Measurements from ENCODE around the gene FXYD1.

The FXYD1 gene

GRCh38 chr19:35179830-35180229, 41.2 kb downstream of the FXYD1 start:
- H3K27me3 Mint-ChIP-seq = no peaks in the 10 kb centered on the region
- no peak for ATAC-seq (ENCODE audit: low read depth)
- H3K27ac Mint-ChIP-seq = no peak overlapping the region
- peaks cover 17% of the 10 kb centered on the region for H3K4me1 Mint-ChIP-seq
- no peak for DNase-seq (ENCODE audit: low spot score in 2 of 2)
- peaks cover 12% of the 10 kb centered on the region for H3K36me3 Mint-ChIP-seq
- H3K4me3 Mint-ChIP-seq = no peak overlapping the region
- H3K9me3 Mint-ChIP-seq = peaks cover 3% of the 10 kb centered on the region

- no peak overlapping the region for H3K4me3 Mint-ChIP-seq
- H3K27me3 Mint-ChIP-seq = no peaks in the 10 kb centered on the region
- H3K36me3 Mint-ChIP-seq = peaks cover 8% of the 10 kb centered on the region
- ATAC-seq (ENCODE audit: low read depth) (no peak), DNase-seq (ENCODE audit: low spot score in 2 of 2) (no peak)
- peaks cover 12% of the 10 kb centered on the region for H3K4me1 Mint-ChIP-seq
- no peak overlapping the region for H3K27ac Mint-ChIP-seq
- peaks cover 3% of the 10 kb centered on the region for H3K9me3 Mint-ChIP-seq
Measured at GRCh38 chr19:35181387-35181786, 42.8 kb downstream of the FXYD1 start.

DNA sequence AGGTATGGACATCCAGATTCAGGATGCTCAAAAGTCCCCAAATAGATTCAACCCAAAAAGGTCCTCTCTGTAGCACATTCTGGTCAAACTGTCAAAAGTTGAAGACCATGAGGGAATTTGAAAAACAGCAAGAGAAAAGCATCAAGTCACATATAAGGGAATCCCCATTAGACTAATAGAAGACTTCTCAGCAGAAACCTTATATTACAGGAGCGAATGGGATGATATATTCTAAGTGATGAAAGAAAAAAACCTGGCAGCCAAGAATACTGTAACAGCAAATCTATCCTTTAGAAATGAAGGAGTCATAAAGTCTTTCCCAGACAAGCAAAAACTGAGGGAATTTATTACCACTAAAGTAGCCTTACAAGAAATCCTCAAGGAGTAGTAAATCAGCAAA, 45.6 kb downstream of the FXYD1 start:
- ATAC-seq (ENCODE audit: low read depth) = no peak
- Mint-ChIP-seq H3K4me1 (peaks cover 8% of the 10 kb centered on the region), H3K27ac (no peak overlapping the region), H3K36me3 (peaks cover 4% of the 10 kb centered on the region), H3K9me3 (no peaks in the 10 kb centered on the region), H3K4me3 (no peak overlapping the region), H3K27me3 (no peaks in the 10 kb centered on the region)
- DNase-seq (ENCODE audit: low spot score in 2 of 2) = no peak

GRCh38 chr19:35184884-35185283, 46.3 kb downstream of the FXYD1 start:
- H3K27me3 Mint-ChIP-seq = no peaks in the 10 kb centered on the region
- no peak overlapping the region for H3K4me3 Mint-ChIP-seq
- no peak for ATAC-seq (ENCODE audit: low read depth)
- DNase-seq (ENCODE audit: low spot score in 2 of 2) = no peak
- H3K36me3 Mint-ChIP-seq = peaks cover 4% of the 10 kb centered on the region
- H3K9me3 Mint-ChIP-seq = no peaks in the 10 kb centered on the region
- no peak overlapping the region for H3K27ac Mint-ChIP-seq
- H3K4me1 Mint-ChIP-seq = peaks cover 6% of the 10 kb centered on the region
